ENCODE data around the gene KDELR3.

KDELR3 gene

DNA sequence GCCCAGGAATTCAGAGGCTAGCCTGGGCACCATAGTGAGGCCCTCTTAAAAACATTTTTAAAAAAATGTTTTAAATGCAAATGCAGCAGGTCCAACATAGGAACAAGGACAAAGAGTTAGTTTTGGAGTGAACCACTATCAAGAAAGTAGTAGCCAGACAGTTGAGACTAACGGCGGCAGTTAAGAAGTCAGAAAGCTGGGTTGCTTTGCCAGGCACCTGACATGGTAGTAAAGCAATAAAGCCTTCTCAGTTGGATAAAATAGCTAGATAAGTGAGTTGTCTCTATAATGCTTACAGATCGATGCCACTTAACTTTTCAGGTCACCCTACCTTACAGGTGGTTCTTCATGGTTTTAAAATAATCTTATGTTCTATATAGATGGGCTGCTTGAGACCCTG, 55.1 kb downstream of the KDELR3 start:
- DNase-seq: no peak

DNA sequence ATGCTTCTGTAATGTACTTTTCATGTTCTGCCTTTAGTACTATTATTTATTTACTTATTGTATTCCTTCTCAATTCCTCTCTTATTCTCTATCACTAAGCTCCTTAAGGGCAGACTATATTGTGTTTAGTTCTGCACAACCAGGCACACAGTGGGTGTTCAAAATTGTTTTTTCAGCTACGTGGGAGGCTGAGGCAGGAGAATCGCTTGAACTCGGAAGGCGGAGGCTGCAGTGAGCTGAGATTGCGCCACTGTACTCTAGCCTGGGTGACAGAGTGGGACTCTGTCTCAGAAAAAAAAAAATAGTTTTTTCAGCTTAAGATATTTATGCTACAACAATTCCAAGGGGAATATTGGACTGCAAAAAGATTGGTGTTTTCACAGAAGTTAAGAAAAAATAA, 55.6 kb downstream of the KDELR3 start:
- no peak for DNase-seq

- no peak for DNase-seq
These were observed 56.5 kb downstream of the KDELR3 start for GRCh38 chr22:38524429-38524828.

DNA sequence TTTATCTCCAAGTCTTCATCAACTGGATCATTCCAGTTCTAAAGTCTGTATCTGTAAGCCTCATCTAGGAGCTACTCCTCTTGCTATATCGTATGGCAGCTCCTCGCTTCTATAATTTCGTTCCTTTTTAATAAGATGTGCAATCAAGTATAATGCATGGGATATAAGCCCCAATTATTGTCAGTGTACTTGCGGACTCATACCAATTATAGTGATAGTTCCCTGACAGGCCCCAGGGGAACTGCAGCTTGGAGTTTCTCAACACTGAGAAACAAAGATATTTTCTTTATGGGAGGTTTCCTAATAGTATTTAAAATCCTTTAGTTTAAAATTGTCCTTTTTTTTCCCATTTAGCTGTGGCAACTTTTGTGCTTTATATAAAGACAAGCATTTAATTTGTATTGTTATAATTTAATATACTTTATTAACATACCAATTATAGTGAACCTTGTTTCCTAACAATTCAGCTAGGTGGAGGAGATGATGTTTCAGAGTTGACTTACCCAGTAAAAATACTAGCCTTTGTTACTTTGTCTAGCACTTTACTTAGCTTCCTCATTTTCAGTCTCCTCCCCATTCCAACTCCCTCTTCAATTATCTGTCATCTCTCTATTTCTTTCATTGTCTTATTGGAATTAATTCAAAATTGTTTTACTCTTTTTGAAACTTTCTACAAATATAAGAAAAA, 63.5 kb downstream of the KDELR3 start:
- DNase-seq: peak; percentile 12

Measured in eye (tissue), 1 donor.